H1 (cell line): Measurements from ENCODE around the gene VPS9D1. TPM values are rescaled to one million over a fixed set of nuclear protein-coding genes. Genes with fewer than 3 reads are reported as not detected.

Experiments used
- BACH1 ChIP-seq: IDR thresholded peaks from 2 replicates; pipeline ENCODE4 v1.6.1; 2012; ENCODE audit warnings: low read length, improper control_type of control experiment
- JUN ChIP-seq: IDR thresholded peaks from 2 replicates; pipeline ENCODE4 v1.6.1; 2011; ENCODE audit warnings: low read depth, mild to moderate bottlenecking, improper control_type of control experiment, low read length
- polyA plus RNA-seq, 7 experiments: library from polyadenylated mRNA; depleted of rRNA in 3 of 7; stranded (reverse) in 5 of 7; unstranded in 2 of 7; fragments of >200 nt in 5 of 7; fragments of 200-250 nt in 2 of 7; gene quantifications; 1 replicate in 5 of 7; 2 replicates in 1 of 7; 4 replicates in 1 of 7; pipeline versions ENCODE4 v1.2.1 to v1.2.3, GENCODE V29; 2011 to 2013; ENCODE audit warnings: missing spikeins in 2 of 7, mixed read lengths in 2 of 7
- total RNA-seq: library from RNA; stranded (reverse); fragmentation: NEBNext Ultra II Directional; extraction: Animal tissue kit (Norgen Biotek cat#: 25700); gene quantifications from 2 replicates; pipeline ENCODE4 v1.2.1, GENCODE V29; 2021
- TF ChIP-seq, protein P1 (sequence below): IDR thresholded peaks from 2 replicates; pipeline ENCODE4 v1.6.1; 2011; ENCODE audit warnings: low read depth, mild to moderate bottlenecking, low read length; ENCODE audit not compliant: insufficient read depth

Gene VPS9D1
- total and polyA plus RNA-seq, 2 of the 8 experiments (the other 6 are each of a cell fraction or from before 2014, with no cell fraction given) = 2.9 to 5.4 TPM

DNA sequence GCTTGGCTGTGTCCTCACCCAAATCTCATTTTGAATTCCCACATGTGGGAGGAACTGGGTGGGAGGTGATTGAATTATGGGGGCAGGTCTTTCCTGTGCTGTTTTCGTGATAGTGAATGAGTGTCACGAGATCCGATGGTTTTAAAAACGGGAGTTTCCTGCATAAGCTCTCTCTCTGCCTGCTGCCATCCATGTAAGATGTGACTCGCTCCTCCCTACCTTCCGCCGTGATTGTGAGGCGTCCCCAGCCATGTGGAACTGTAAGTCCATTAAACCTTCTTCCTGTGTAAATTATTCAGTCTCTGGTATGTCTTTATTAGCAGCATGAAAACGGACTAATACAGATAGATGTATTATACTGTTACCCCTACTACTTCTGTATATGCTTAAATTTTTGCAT is 59.5 kb downstream of the VPS9D1 start (continued):
- TF ChIP-seq, protein P1, sequence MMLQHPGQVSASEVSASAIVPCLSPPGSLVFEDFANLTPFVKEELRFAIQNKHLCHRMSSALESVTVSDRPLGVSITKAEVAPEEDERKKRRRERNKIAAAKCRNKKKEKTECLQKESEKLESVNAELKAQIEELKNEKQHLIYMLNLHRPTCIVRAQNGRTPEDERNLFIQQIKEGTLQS = no peak
- no peak for TF ChIP-seq JUN
- TF ChIP-seq BACH1 = no peak
